Bronchial epithelial cell (primary cell): ENCODE measurements around the gene CPNE8. TPM values are rescaled to one million over a fixed set of nuclear protein-coding genes. Genes with fewer than 3 reads are reported as not detected.

Experiments
- DNase-seq: peaks from one replicate; pipeline ENCODE4 v3.0.0-alpha.2; 2010; ENCODE audit warnings: low read depth
- FAIRE-seq: peaks from 2 replicates; lab custom pipeline; 2011; peaks lifted over from hg19 to GRCh38; lab: Jason Lieb, UNC
- H3K27me3 ChIP-seq: 2 replicates; pipeline ENCODE4 v1.5.1; 2011; ENCODE audit warnings: low read length; ENCODE audit not compliant: control insufficient read depth, insufficient read depth
- H3K36me3 ChIP-seq: 2 replicates; pipeline ENCODE4 v1.5.1; 2011; ENCODE audit warnings: low read length; ENCODE audit not compliant: control insufficient read depth, insufficient read depth
- H3K4me3 ChIP-seq: 2 replicates; pipeline ENCODE4 v1.5.1; 2011; ENCODE audit warnings: mild to moderate bottlenecking, low read depth, low read length, control low read depth
- total RNA-seq: library from RNA; depleted of rRNA; stranded (reverse); fragments of >200 nt; gene quantifications from 2 replicates; pipeline ENCODE4 v1.2.1, GENCODE V29; 2014
- TF ChIP-seq, protein P1 (sequence below): IDR thresholded peaks from 2 replicates; pipeline ENCODE4 v1.5.1; 2011; ENCODE audit warnings: mild to moderate bottlenecking, moderate library complexity, low read length, control low read depth, inconsistent platforms; ENCODE audit not compliant: insufficient read depth, severe bottlenecking

Gene CPNE8
- total RNA-seq, 1 donor from 2014 or later, result 7.1 TPM

DNA sequence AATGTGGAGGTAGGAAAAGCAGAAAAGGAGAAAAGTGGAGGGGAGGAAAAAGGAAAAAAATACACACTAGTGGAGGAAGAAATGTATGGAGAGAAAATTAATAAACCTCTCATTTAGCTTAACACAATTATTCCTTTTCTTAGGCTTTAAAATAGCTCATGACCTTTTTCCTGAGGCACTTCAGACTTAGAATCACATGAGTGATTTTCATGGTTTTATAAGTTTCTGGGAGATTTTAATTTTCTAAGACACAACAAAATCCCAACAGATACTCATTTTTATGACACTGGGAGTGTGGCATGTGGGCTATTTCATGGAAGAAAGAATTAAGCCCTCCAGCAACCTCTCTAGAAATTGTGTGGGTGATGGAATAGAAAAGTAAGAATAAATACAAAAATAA, 214.7 kb downstream of the CPNE8 start:
- Histone ChIP-seq H3K4me3 (no peak overlapping the region), H3K36me3 (peaks cover 1% of the 10 kb centered on the region), H3K27me3 (no peaks in the 10 kb centered on the region)
- DNase-seq, result no peak
- TF ChIP-seq, protein P1, sequence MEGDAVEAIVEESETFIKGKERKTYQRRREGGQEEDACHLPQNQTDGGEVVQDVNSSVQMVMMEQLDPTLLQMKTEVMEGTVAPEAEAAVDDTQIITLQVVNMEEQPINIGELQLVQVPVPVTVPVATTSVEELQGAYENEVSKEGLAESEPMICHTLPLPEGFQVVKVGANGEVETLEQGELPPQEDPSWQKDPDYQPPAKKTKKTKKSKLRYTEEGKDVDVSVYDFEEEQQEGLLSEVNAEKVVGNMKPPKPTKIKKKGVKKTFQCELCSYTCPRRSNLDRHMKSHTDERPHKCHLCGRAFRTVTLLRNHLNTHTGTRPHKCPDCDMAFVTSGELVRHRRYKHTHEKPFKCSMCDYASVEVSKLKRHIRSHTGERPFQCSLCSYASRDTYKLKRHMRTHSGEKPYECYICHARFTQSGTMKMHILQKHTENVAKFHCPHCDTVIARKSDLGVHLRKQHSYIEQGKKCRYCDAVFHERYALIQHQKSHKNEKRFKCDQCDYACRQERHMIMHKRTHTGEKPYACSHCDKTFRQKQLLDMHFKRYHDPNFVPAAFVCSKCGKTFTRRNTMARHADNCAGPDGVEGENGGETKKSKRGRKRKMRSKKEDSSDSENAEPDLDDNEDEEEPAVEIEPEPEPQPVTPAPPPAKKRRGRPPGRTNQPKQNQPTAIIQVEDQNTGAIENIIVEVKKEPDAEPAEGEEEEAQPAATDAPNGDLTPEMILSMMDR, result no peak
- FAIRE-seq, result no peak

DNA sequence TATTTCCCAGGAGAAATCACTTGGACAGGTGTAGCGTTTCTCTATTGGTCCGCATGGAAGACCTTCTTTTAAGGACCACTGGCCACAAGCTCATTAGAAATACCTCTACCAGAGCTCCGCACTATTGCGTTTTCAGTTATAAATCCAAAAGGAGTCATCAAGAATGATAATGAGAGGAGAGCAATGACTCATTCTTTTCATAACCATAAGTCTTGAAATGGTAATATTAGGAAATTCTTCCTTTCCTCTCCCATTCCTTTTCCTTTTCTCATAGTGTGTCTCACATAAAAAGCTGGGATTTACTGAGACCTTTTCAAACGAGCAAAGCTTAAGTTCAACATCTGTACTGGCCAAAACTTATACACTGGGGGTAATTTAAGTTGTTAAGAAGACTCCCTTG, 215.7 kb downstream of the CPNE8 start:
- DNase-seq (peak; percentile 51), FAIRE-seq (no peak)
- Histone ChIP-seq H3K4me3 (no peak overlapping the region), H3K36me3 (peaks cover 1% of the 10 kb centered on the region), H3K27me3 (no peaks in the 10 kb centered on the region)
- TF ChIP-seq, protein P1, result no peak

DNA sequence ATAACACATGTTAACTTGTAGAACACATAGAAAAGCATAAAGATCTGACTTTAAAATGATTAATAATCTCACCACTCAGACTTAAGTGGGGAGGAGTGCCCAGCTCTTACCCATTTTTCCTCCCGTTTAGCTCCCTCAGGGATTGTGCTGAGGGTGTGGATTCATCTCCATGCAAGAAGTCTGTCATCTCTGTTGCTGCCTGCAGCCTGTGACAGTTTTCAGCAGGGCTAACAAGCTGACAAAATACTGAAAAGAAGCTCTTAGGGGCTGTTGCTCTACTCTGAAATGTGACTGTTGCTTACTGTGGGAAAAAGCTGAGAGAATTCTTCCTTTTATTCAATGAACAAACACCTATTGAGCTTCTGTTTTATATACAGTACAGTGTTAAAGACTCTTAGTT, 216.2 kb downstream of the CPNE8 start:
- Histone ChIP-seq H3K27me3 (no peaks in the 10 kb centered on the region), H3K36me3 (peaks cover 1% of the 10 kb centered on the region), H3K4me3 (no peak overlapping the region)
- TF ChIP-seq, protein P1, result no peak
- no peak for DNase-seq
- no peak for FAIRE-seq

DNA sequence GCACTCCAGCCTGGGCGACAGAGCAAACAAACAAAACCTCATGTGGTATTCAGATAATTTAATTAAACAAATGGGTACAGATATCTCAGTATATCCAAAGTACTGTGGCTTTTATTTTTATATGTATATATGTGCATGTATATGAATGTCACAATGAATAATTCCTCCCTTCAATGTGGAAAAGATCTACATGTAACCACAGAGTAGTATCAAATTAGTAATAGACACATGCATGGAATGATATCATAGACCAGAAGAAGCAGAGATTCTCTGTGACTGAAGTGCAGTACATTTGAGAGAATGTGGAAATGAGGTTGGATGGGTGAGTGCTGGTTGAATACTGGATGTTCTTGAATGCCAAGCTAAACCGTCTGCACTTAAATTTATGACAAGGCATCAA, 222.9 kb downstream of the CPNE8 start:
- FAIRE-seq, result no peak
- TF ChIP-seq, protein P1, result no peak

DNA sequence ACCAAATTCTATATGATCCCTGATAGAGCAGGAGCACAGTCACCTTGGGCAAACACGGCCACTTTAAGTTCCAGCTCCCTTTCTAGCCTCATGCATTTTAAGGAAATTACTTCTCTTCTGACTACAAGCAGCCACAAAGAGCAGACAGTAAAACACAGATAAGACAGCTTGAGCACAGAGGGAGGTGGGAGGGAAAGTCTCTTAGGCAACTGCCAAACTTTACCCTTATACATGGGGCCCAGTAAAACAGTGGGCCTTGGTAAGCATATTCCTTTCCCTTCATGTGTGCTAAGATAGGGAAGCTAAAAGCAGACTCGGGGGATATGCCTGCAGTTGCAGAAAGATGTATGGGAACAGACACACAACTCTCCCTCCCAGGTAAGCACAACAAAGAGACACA, 235.9 kb downstream of the CPNE8 start:
- TF ChIP-seq, protein P1, result no peak
- no peak for DNase-seq
- H3K27me3 ChIP-seq, result no peaks in the 10 kb centered on the region
- no peak overlapping the region for H3K4me3 ChIP-seq
- H3K36me3 ChIP-seq, result no peaks in the 10 kb centered on the region
- FAIRE-seq, result peak; percentile 23

More for the DNA sequence above, 222.9 kb downstream of the CPNE8 start:
- Histone ChIP-seq H3K36me3 (peaks cover 1% of the 10 kb centered on the region), H3K27me3 (no peaks in the 10 kb centered on the region), H3K4me3 (no peak overlapping the region)
- no peak for DNase-seq

DNA sequence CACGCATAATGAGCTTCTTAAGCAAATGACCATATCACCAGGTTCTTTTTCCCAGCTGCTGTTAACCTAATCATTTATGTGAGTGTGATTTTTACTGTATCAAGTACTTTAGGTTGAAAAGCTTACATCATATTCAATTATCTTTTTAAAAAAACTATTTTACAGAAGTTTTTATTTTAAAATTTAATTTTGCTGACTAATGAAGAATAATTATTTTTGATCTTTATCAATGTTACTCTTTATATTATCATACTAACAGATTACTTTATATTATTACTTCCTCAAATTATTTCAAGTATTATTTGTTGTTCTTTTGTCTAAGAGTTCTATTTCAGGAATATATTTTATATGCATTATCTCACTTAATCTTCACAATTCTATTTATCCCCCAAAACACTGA, 236.3 kb downstream of the CPNE8 start:
- FAIRE-seq (no peak), DNase-seq (no peak)
- H3K4me3 ChIP-seq, result no peak overlapping the region
- H3K36me3 ChIP-seq, result no peaks in the 10 kb centered on the region
- TF ChIP-seq, protein P1, result no peak
- H3K27me3 ChIP-seq, result no peaks in the 10 kb centered on the region
